Stimulated activated CD4-positive, alpha-beta T cell treated with anti-CD3 and anti-CD28 coated beads, Interleukin-1b, Interleukin-23, amount 100 ng/mL, for 1 hour (primary cell): ENCODE data around the gene HMOX2.

Experiments
- DNase-seq, 2 donors: peaks; one replicate each; pipeline ENCODE4 v3.0.0-alpha.2; 2020; ENCODE audit warnings: low read depth in 2 of 2

The HMOX2 gene

DNA sequence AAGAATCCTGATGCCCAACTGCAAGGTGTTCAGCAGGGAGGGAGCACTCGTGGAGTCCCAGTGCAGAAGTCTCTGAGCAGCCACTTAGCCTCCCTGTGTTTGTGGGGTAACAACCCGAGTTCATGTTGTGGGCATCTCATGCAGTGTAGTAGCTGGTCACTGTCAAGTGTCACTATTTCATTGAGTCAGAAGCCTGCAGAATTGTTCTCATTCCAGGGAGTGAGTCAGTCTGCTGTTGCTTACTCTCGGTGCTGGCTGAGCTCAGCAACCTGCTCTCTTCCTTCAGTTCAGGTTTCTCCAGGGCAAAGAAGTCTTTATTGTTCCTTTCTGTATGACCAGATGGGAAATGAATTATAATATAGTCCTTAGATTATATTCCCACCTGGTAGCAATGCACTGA, 24.1 kb downstream of the HMOX2 start:
- no peak for DNase-seq

DNA sequence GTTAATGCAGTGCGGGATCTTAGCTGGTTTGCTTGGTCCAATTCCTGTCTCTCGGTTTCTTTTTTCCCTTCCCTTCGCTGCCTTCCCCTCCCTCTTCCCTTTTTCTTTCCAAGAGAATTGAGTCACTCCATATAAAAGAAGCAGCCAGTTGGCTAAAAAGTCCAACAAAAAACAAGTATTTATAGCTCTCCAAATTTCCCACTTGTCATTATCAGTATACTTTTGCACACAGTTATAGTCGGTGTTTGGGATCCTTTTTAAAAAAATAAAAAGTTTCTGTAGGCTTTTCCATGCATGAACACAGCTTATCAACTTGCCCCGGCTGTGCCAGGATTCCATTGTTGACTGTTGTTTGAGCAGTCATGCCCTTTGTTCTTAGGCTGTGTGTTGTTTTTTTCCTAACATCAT, 24.9 kb downstream of the HMOX2 start:
- no peak for DNase-seq

DNA sequence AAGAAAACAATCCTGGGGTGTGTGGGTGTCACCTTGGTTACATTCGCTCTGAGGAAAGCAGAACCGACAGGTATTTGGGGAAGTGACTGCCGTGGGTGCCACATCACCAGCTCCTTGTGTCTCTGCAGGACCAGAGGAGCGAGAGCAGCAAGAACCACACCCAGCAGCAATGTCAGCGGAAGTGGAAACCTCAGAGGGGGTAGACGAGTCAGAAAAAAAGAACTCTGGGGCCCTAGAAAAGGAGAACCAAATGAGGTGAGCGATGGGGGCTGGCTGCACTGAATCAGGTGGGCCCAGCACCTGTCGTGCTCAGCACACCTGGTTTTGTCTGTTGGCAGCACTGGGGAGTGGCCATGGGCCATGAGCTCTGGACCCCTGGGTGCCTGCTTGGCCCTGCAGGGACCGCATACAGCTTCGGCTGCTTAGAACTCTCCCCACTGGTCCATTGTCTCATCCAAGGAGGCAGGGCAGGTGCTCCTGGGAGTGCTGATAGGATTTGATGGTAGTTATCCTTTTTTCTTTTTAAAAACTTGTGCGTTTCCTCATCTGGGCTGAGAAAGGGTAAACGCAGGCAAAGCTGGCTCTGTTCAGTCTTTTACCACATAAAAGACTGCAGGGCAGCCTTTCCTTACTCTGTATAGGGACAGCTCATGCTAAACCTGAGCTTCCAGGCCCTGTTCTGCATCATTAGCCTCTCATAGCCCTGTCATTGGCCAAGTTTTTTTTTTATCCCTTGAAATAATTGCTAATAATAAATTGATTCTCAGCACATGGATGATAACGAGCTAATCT, 29.4 kb downstream of the HMOX2 start:
- peak; percentile 24 to 61 for DNase-seq

DNA sequence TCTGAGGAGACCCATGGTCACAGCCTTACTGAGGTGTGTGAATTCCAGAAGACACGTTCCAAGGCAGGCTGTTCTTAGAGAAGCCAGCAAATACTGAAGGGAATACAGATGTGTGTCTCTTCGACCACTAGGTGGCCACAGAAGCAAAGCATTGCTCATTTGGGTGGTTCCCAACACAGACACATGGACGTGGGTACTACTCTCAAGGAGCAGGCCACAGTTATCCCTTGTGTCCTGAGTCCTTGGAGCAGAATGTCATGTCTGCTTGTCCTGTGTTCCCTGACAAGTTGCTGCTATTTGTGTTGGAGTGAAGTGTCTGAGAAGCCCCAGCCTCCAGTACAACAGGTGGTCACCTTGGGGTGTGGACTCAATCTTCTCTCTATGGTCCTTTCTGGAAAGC, 30.3 kb downstream of the HMOX2 start:
- peak; percentile 18 to 24 for DNase-seq

DNA sequence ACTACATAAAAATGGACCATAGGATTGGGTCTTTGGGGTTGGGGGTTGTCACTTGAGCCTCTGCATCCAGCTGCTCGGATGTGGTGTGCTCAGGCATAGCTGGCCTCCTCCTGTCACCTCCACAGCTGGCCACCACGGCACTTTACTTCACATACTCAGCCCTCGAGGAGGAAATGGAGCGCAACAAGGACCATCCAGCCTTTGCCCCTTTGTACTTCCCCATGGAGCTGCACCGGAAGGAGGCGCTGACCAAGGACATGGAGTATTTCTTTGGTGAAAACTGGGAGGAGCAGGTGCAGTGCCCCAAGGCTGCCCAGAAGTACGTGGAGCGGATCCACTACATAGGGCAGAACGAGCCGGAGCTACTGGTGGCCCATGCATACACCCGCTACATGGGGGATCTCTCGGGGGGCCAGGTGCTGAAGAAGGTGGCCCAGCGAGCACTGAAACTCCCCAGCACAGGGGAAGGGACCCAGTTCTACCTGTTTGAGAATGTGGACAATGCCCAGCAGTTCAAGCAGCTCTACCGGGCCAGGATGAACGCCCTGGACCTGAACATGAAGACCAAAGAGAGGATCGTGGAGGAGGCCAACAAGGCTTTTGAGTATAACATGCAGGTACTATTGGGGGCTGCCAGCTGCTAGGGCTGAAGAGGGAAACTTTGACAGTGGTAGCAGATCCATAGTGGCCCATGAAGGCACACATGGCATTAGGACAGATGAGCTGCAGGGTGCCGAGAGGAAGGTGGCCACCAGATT, 31.6 kb downstream of the HMOX2 start:
- DNase-seq, result no peak

DNA sequence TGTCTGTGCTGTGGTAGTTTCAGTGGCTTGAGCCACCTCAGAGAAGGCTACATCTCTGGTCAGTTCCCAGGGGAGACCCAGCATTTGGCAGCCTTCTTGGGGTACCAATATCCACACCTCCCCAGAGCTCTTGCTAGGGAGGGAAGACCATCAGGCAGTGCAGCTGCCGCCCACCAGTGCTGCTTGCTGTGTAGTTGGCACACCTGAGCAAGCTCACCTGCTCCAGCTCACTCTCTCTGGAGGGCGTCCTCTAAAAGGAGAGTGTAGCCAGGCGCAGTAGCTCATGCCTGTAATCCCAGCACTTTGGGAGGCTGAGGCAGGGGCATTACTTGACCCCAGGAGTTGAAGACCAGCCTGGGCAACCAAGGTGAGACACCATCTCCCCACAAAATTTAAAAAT, 32.6 kb downstream of the HMOX2 start:
- DNase-seq, result no peak

DNA sequence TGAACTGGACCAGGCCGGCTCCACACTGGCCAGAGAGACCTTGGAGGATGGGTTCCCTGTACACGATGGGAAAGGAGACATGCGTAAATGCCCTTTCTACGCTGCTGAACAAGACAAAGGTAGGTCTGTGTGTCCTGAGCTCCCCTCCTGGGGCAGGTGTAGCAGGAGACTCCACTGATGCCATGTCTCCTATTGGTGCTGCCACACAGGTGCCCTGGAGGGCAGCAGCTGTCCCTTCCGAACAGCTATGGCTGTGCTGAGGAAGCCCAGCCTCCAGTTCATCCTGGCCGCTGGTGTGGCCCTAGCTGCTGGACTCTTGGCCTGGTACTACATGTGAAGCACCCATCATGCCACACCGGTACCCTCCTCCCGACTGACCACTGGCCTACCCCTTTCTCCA, 33.2 kb downstream of the HMOX2 start:
- no peak for DNase-seq

DNA sequence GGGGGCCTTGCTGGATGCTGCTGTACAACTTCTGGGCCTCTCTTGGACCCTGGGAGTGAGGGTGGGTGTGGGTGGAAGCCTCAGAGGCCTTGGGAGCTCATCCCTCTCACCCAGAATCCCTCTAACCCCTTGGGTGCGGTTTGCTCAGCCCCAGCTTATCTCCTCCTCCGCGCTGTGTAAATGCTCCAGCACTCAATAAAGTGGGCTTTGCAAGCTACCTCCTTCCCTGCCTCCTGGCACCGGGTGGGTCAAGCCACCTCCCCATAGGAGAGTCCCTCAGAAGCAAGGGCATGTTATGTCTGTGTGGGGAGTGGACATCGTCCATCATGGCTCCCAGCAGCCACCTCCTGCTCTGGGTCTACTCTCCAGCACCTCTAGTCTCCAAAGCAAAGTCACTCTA, 33.9 kb downstream of the HMOX2 start:
- DNase-seq, result no peak

DNA sequence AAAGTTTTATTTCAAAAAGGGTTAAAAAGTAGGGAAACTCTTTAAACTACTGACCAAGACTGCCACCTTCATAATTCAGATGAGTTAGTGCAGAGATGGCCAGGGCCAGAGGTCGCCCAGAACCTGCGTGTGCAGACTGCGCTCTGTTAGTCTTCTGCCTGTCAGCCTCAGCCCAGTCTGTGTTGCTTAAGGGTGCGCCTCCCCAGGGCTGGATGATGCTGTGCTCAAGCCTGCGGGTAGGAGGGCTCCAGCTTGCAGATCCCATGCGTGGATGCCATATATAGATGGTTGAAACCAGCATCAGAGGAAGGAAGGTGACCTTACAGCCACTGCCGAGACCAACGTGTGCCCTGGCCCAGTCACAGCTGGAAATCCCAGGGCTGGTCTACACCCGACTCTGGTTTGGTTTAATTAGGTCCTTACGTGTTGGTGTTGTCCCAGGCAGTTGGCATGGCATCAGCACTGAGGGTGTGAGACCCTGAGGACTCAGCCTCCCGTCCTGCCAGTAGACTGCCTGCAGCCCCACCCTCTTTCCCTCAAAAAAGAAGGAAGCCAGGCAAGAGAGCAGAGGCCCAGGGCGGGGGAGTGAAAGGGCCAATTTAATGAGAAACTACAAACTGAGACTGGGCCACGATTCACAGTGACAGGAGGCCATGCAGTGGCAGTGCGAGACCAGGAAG, 34.7 kb downstream of the HMOX2 start:
- no peak for DNase-seq

DNA sequence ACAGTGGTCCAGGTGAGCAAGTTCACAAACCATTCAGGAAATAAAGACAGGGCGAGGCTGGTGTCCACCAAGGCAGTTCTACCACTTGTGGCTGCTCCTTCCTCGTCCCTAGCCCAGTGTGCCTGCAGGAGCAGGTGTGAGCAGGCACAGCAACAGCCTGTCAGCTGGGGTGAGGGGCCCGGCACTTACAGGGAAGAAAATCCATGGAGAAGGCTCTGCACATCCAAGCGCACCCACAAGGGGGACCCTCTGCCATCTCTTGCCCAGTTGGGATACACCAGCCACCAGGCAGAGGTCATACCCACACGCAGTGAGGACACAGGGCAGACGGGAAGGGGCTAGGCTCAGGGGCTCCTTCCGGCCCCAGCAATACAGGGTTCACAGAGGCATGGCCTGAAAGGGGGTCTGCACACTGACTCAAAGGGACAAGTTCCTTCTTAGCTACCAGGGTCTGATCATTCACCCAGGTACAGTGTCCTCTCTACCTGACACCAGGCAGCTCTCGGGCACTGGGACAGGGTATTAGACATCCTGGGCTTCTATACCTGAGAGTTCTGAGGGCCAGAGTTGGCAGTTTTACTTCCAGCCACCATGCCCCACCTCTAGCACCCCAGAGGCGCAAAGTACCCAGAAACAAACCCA, 35.4 kb downstream of the HMOX2 start:
- no peak for DNase-seq

DNA sequence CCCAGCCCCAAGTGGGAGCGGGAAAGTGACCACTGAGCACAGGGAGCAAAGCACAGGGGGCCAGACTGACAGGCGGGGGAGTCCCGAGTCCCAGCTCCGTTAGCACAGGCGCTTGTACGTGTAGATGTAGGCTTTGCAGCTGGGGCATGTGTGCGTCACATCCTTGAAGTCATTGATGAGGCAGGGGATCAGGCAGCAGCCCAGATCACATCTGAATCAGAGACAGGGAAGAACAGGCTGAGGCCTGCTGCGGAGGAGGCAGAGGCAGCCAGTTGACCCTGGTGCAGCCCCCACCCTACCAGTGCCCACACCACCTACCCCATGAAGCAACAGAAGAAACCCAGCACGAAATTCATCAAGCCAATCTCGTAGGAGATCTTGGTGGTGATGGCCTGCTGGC, 36.3 kb downstream of the HMOX2 start:
- no peak for DNase-seq

DNA sequence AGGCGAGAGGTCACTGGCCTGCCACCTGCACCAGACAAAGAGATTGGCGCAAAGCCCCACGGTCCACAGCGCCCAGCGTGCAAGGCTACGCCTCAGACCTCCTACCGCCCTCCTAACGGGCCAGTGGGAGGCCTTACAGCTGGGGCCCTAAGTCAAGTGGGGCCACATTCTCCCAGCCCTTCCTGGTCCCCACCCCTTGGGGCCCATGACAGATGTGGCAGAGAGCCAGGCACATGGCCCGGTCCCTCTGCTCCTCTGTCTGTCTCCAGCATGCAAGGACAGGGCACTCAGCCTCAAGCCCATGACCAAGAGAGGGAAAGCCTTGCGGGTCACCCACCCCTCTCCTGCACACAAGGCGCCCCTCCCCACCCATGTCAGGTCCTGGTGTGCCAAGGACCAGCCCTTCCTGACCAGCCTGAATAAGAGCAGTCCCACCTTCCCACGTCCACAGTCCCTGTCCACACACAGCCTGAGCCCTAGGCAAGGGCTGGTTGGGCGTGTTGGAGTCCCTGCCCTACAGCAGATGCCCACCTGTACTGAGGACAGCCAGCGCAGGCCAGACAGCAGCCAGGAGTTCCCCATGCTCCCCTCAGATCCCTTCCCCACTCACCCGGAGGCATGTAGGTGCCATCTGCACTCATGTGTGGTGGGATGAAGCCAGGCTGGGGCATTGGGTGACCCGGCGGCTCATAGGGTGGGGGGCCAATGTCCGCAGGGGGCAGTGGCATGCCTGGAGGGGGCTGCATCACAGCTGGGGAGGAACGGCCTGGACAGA, 37.1 kb downstream of the HMOX2 start:
- no peak for DNase-seq

DNA sequence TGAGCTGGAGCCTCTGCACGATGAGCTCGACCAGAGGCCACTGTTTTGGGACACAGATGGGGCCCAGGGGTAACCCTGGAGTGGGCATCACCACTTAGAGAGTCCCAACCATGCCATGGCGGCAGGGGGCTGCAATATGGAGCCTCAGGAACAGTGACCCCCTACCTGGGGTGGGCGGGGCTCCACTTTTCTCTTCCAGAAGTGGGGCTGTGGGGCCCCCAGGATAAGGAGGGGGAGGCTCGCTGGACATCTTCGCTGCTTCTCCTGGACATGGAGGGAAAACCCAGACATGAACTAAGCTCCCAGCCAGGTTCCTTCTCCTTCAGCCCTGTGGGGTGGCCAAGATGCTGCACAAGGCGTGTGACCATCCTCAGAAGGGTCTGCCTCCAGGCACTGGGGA, 37.7 kb downstream of the HMOX2 start:
- no peak for DNase-seq

DNA sequence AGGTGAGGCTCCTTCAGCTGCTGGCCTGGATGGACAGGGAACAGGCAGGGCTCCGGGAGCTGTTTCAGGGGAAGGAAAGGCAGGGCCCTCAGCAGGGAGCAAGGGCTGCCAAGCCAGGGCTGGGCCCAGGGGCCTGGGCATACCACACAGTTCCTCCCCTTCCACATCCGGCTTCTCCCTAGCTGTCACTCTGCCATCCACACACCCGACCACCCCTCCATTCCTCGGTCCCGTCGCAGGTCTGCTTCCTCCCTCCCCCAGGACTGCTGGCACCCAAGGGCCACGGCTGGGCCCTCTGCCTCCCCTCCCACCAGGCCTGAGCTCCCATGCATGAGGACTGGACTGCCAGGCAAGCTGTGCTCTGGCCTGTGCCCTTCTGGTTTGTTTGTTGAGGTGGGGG, 38.4 kb downstream of the HMOX2 start:
- no peak for DNase-seq

DNA sequence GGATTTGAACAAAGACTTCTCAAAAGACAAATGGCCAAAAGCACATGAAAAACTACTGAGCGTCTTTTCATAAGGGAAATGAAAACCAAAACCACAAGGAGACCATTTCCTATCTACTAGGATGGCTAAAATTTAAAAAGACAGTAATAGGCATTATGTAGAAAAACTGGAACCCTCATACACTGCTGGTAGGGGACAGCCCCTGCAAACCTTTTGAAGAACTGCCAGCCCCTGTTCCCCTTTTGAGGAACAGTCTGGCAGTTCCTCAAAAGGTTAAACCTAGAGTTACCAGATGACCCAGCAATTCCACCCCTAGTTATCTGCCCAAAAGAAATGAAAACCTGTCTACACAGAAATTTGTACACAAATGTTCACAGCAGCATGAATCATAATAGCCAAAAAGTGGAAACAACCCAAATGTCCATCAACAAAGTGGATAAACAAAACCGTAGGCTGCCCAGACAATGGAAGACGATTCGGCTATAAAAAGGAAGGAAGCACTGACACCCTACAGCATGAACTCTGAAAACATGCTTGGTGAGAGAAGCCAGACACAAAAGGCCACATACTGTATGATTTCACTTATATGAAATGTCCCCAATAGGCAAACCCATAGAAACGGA, 39.5 kb downstream of the HMOX2 start:
- no peak for DNase-seq

DNA sequence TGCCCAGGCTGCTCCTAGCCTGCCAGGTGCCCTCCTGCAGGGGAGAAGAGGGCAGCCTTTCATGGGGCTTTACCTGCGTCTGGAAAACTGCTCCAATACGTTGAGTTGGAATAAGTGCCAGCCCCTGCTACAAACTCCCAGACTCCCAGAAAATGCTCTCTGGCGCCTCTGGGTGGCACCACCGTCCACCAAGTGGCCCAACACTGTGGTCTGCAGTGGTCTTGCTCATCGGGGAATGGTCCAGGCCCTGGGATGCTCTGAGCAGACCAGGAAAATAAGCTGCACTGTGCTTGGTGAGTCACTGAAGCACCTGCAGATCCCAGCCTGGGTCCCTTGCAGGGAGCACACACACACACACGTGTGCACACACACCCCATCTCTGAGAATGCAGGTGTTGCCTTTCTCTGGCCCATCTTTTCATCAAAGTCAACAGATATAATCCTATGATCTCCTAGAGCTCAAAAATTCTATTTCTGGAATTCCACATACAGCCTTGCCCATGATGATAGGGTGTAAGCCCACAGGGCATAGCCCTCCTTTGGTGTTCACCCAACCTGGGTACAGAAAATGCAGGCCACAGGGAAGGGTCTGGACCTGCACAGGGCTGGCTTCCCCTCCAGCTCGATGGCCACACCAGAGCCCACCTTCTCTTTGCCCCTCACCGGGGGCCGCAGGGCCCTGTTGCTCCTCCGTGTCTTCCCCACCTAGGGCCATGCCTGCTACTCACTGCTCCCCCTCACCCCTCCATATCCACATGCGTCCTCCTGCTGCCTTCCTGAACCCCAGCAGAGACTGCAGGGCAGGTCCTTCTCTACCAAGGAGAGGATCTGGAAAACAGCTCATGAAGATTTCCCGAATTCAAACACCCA, 41.8 kb downstream of the HMOX2 start:
- DNase-seq, result no peak

DNA sequence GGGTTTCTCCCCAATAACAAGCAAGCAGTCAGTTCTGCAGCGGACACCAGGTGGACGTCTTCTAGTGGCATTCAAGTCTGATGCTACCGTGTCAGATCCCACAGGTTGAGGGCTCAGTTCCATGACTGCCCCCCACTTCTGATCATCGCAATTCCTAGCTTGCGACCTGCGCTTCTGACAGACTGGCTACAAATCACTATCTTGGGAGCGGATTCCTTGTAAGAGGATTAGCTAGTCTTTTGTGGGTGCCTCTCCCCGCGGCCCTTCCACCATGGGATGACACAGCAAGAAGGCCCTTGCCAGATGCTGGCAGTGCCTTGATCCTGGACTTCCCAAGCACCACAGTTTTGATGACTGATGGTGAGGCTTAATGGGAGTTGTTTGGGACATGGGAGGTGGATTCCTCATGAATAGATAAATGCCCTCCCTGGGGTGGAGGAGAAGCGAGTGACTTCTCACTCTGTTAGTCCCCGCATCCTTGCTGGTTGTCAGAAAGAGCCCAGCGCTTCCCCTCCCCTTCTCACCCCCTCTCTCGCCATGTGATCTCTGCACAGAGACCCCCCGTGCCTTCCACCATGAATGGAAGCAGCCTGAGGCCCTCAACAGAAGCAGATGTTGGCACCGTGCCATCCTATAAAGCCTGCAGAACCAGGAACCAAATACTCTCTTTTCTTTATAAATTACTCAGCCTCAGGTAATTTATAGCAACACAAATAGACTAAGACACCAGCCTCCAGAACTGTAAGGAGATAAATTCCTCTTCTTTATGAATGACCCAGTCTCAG, 43.3 kb downstream of the HMOX2 start:
- no peak for DNase-seq

DNA sequence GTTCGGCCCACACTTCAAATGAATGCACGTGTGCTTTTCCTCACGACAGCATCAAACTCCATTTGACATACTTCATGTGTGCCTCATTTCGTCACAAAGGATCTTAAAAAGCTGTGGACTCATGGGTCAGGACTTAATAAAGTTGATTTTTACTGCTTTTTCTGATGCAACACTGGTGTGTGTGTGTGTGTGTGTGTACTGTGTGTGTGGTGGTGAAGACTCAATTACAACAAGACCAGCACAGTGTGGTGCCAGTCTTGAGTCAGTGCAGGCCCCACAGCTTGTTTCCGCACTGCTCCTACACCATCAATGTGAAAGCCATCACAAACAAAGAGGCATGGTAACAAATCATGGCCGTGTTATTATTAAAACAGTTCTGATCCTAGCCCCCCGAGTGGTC, 44.7 kb downstream of the HMOX2 start:
- no peak for DNase-seq

DNA sequence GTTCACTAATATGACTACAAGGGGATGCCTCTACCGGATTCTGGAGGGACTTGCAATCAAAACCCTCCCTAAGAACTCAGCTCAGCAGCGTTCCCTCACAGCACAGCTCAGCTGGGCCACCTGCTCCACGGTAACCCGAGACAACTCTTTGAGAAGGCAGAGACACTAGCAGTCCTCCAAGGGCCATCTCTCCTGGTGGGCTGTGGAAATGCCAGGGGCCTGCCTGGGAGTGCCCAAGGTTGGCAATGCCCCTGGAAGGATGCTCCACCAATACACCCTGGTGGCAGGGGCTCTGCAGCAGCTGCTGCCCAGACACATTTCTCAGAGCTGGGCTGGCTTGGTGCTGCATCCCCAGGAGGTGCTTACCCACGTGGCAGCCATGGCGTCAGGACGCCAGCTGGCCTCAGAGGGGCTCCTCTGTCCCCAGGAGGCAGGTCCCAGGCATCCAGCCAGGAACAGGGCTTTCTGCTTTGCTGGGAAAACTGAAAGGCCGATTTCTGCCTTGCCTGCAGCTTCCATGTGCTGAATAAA, 45.9 kb downstream of the HMOX2 start:
- no peak for DNase-seq
